HFF-Myc (cell line): ENCODE measurements around the gene HERPUD1.
"Not testable (repeated sequence)": the region's sequence is repeated elsewhere in the genome, so short reads cannot be mapped to it uniquely, and the experiment has no call there.

ENCODE experiments used
- DNase-seq: peaks from one replicate; pipeline ENCODE4 v3.0.0-alpha.2; 2011; ENCODE audit warnings: low read depth; ENCODE audit errors: extremely low read depth
- H3K4me3 ChIP-seq: replicated peaks from 2 replicates; pipeline ENCODE4 v1.5.1; 2011; ENCODE audit warnings: low read depth, mild to moderate bottlenecking, control low read depth, low read length
- TF ChIP-seq, protein P1 (sequence below): IDR thresholded peaks from 2 replicates; pipeline ENCODE4 v1.5.1; 2012; ENCODE audit warnings: mild to moderate bottlenecking, low read depth, low read length, control low read depth; ENCODE audit errors: missing control alignments

The HERPUD1 gene, protein sequence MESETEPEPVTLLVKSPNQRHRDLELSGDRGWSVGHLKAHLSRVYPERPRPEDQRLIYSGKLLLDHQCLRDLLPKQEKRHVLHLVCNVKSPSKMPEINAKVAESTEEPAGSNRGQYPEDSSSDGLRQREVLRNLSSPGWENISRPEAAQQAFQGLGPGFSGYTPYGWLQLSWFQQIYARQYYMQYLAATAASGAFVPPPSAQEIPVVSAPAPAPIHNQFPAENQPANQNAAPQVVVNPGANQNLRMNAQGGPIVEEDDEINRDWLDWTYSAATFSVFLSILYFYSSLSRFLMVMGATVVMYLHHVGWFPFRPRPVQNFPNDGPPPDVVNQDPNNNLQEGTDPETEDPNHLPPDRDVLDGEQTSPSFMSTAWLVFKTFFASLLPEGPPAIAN

DNA sequence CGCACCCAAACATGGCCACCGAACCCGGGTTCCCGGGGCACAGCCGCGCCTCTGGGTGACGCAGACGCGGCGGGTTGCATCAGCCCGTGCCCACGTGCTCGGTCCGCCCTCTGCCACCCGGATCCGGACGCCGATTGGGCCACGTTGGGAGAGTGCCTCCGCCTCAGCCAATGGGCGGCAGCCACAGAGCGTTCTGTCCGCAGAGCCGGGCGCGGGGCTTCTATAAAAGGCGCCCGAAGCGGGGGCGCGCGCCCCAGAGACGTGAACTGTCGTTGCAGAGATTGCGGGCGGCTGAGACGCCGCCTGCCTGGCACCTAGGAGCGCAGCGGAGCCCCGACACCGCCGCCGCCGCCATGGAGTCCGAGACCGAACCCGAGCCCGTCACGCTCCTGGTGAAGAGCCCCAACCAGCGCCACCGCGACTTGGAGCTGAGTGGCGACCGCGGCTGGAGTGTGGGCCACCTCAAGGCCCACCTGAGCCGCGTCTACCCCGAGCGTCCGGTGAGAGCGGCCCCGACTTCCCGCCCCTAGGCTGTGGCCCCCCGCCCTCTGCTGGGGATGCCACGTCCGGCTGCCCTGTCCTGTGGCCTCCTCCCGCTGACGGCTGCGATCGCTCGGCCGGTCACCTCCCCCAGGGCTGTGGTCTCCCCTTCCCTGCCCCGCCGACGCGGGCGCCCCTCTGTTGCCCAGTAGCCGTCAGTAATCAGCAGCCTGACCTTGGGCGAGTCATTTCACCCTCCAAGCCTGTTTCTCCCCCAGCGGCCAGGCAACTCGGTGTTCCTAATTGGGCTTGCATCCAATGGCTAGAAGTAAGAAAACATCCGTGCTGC lies at the start of gene HERPUD1:
Gene HERPUD1, plus strand, starts transcription at position 251 of the 829 bp plus-strand sequence. Its CDS starts 103 bp downstream, at position 354.
- H3K4me3 ChIP-seq, result peak within 1 kb of the TSS; percentile 100
- TF ChIP-seq, protein P1, sequence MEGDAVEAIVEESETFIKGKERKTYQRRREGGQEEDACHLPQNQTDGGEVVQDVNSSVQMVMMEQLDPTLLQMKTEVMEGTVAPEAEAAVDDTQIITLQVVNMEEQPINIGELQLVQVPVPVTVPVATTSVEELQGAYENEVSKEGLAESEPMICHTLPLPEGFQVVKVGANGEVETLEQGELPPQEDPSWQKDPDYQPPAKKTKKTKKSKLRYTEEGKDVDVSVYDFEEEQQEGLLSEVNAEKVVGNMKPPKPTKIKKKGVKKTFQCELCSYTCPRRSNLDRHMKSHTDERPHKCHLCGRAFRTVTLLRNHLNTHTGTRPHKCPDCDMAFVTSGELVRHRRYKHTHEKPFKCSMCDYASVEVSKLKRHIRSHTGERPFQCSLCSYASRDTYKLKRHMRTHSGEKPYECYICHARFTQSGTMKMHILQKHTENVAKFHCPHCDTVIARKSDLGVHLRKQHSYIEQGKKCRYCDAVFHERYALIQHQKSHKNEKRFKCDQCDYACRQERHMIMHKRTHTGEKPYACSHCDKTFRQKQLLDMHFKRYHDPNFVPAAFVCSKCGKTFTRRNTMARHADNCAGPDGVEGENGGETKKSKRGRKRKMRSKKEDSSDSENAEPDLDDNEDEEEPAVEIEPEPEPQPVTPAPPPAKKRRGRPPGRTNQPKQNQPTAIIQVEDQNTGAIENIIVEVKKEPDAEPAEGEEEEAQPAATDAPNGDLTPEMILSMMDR, result no peak
- peak; percentile 90 for DNase-seq

DNA sequence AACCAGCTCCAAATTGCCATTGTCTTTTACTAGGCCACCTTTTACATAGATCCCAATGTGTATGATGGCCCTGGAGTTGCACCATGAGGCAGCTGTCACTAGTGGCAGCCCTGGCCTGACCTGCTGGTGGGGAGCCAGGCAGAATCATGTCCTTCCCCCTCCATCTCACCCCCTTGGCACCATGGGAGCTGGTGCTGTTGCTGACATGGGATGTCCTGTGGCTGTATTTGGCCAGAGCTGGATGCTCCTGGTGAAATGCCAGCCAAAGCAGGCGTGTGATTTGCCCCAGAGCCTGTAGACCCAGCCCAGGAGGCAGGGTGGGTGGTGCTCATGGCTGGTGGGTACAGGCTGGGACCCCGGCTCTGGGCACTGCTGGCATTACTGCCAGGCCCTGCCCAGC lies 48.4 kb upstream of the HERPUD1 start:
- no peak for DNase-seq
- H3K4me3 ChIP-seq, result no peak overlapping the region
- TF ChIP-seq, protein P1, result no peak

- H3K4me3 ChIP-seq, result no peak overlapping the region
- TF ChIP-seq, protein P1, result no peak
- DNase-seq, result no peak
These were observed 47.8 kb upstream of the HERPUD1 start for GRCh38 chr16:56884026-56884582.

DNA sequence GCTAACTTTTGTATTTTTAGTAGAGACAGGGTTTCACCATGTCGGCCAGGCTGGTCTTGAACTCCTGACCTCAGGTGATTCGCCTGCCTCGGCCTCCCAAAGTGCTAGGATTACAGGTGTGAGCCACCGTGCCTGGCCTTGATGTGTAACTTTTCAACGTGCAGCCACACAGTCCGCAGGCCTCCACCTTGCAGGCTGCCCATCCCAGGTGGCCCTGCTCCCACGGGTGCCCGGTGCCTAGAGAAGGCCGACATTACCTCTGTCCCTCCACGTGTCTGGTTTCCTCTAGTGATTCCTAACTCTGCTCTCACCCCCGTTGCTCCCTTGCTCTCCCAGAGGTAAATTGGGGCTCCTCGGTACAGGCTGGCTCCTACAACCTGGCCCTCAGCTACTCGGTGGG lies 47.0 kb upstream of the HERPUD1 start:
- DNase-seq, H3K4me3 ChIP-seq: not testable (repeated sequence)

DNA sequence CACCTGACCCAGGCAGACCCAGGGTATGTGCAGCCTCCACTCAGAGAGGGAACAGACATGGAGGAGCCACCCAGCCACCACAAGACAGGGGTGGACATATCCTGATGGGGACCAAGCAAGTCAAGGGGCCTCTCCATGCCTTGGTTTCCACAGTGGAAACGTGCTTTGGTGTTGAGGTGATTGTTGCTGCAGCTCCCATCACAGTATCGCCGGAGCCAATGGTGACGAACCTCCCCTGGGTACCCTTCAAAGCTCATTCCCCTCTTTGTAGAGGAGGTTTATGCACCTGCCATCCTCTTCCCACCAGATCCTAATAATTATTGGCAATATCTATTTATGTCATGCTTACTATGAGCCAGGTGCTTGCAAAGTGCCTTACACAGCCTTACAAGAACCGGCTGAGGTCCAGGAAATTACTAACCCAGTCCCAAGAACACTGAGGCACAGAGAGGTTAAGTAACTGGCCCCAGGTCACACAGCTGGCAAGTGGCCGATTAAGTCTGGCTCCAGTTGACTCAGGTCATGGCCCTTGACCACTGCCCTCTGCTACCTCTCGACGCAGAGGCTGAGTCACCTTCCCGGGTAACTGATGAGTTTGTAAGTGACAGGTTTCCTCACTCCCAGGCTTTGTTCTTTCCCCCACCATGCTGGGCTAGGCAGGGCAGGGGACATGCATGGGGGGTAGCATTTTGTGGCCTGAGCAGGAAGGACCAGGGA lies 46.3 kb upstream of the HERPUD1 start:
- no peak overlapping the region for H3K4me3 ChIP-seq
- TF ChIP-seq, protein P1, result no peak
- no peak for DNase-seq

DNA sequence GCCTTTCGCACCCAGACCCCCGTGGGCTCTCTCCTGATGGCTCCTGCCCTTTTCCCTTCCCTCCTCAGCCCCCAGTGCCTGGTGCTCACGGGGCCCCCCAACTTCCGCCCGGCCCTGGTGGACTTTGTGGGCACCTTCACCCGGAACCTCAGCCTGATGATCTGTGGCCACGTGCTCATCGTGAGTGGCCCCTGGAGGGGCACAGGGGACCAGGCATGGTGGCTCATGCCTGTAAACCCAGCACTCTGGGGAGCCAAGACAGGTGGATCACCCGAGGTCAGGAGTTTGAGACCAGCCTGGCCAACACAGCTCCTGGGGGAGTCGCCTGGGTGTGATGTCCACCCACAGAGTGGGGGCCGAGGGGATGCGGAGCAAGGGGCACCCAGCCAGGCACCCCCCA lies 45.6 kb upstream of the HERPUD1 start:
- H3K4me3 ChIP-seq, result no peak overlapping the region
- TF ChIP-seq, protein P1, result no peak

More for the DNA sequence above, 45.6 kb upstream of the HERPUD1 start:
- no peak for DNase-seq
